Measurements from ENCODE around the gene USF3. TPM values are rescaled to one million over a fixed set of nuclear protein-coding genes. Genes with fewer than 3 reads are reported as not detected.

Gene USF3
- total and polyA plus RNA-seq, 2 of the 13 experiments (the other 11 are each of a cell fraction or from before 2014, with no cell fraction given): 6.3 to 15.2 TPM

GRCh38 chr3:113685956-113686721, 10.3 kb downstream of the USF3 start (continued):
- TF ChIP-seq ASH2L (IDR thresholded peaks at IDR 0.05; ENCODE audit: insufficient read length, low read depth, low read length): peak; percentile 35
- peak; percentile 55 for TF ChIP-seq GATAD1 (CRISPR knock-in tag; IDR thresholded peaks at IDR 0.05)
- TF ChIP-seq DRAP1 (CRISPR knock-in tag; IDR thresholded peaks at IDR 0.05): 0 out of 2 replicates have a peak, but pooled peaks have one; percentile 30
- TF ChIP-seq TRAFD1 (CRISPR knock-in tag; IDR thresholded peaks at IDR 0.05; ENCODE audit: borderline replicate concordance): no peak
- TF ChIP-seq ELF1 (CRISPR knock-in tag; IDR thresholded peaks at IDR 0.05): 0 out of 2 replicates have a peak, but pooled peaks have one; percentile 17
- 0 out of 2 replicates have a peak, but pooled peaks have one; percentile 20 for TF ChIP-seq ZNF609 (CRISPR knock-in tag; IDR thresholded peaks at IDR 0.05; ENCODE audit: borderline replicate concordance)
- TF ChIP-seq FOXP4 (CRISPR knock-in tag; IDR thresholded peaks at IDR 0.05): peak; percentile 81; the same call in 1 of the 2 replicates
- TF ChIP-seq ZNF546 (CRISPR knock-in tag; conservative IDR thresholded peaks at IDR 0.05): no peak
- TF ChIP-seq ZNF761 (CRISPR knock-in tag; conservative IDR thresholded peaks at IDR 0.05): 0 out of 2 replicates have a peak, but pooled peaks have one; percentile 47
- TF ChIP-seq NR3C1 (CRISPR knock-in tag; IDR thresholded peaks at IDR 0.05): no peak
- no peak for TF ChIP-seq NR1H2 (CRISPR knock-in tag; IDR thresholded peaks at IDR 0.05; ENCODE audit: borderline replicate concordance, low read depth)
- TF ChIP-seq TBX2 (CRISPR knock-in tag; IDR thresholded peaks at IDR 0.05; ENCODE audit: borderline replicate concordance): peak; percentile 66
- no peak for TF ChIP-seq ZNF784 (CRISPR knock-in tag; IDR thresholded peaks at IDR 0.05; ENCODE audit: borderline replicate concordance)
- TF ChIP-seq ZNF225 (CRISPR knock-in tag; IDR thresholded peaks at IDR 0.05): no peak
- TF ChIP-seq KLF11 (CRISPR knock-in tag; IDR thresholded peaks at IDR 0.05): 0 out of 2 replicates have a peak, but pooled peaks have one; percentile 59
- TF ChIP-seq ZSCAN30 (CRISPR knock-in tag; IDR thresholded peaks at IDR 0.05): no peak
- TF ChIP-seq FOXA1 (IDR thresholded peaks at IDR 0.05): no peak
- peak; percentile 24; the same call in 1 of the 2 replicates for TF ChIP-seq FOXA1 (CRISPR knock-in tag; IDR thresholded peaks at IDR 0.05)
